WTC11 (cell line): Measurements from ENCODE around the gene NELL1. TPM values are rescaled to one million over a fixed set of nuclear protein-coding genes. Genes with fewer than 3 reads are reported as not detected.

Source experiments
- ATAC-seq: fragments of 200-7000 bp; cut with Tn5 transposase; 2 replicates; pipeline ENCODE4 v1.10.0; 2021; ENCODE audit warnings: mild to moderate bottlenecking, moderate library complexity
- CTCF ChIA-PET: fragments of 300-600 bp; sonication (Branson Sonifier 250); formaldehyde crosslinking; loops from one replicate; lab custom pipeline; 2021; ENCODE audit warnings: antibody characterized with exemption; lab: Charles Lee
- POLR2A ChIA-PET: fragments of 350-600 bp; sonication (Branson Sonifier 250); formaldehyde crosslinking; loops from one replicate; lab custom pipeline; 2021; ENCODE audit warnings: antibody characterized with exemption; lab: Charles Lee
- DNase-seq: peaks from one replicate; pipeline ENCODE4 v3.0.0; 2021; ENCODE audit warnings: low spot score
- H3K27ac Mint-ChIP-seq: 2 replicates; pipeline ENCODE4 v1.8.0; 2021; ENCODE audit warnings: mixed read lengths
- H3K27me3 Mint-ChIP-seq: 2 replicates; pipeline ENCODE4 v1.8.0; 2021; ENCODE audit warnings: low read depth, mild to moderate bottlenecking, moderate library complexity, mixed read lengths
- H3K36me3 Mint-ChIP-seq: 2 replicates; pipeline ENCODE4 v1.8.0; 2021; ENCODE audit warnings: mixed read lengths
- H3K4me1 Mint-ChIP-seq: 2 replicates; pipeline ENCODE4 v1.8.0; 2022; ENCODE audit warnings: mixed read lengths
- H3K4me3 Mint-ChIP-seq: 2 replicates; pipeline ENCODE4 v1.8.0; 2021; ENCODE audit warnings: mild to moderate bottlenecking, moderate library complexity, mixed read lengths
- H3K9me3 Mint-ChIP-seq: 2 replicates; pipeline ENCODE4 v1.8.0; 2021; ENCODE audit warnings: mixed read lengths
- CREB1 ChIP-seq: sonication (generic); formaldehyde crosslinking; IDR thresholded peaks from 2 replicates; pipeline ENCODE4 v1.8.0; 2023; ENCODE audit warnings: mild to moderate bottlenecking, missing genetic modification reagents
- EMX1 ChIP-seq: fragments of 250-450 bp; sonication (Bioruptor Pico); IDR thresholded peaks from 2 replicates; pipeline ENCODE4 v1.8.0; 2021; ENCODE audit warnings: mild to moderate bottlenecking
- ESRRA ChIP-seq: sonication (generic); formaldehyde crosslinking; IDR thresholded peaks from 2 replicates; pipeline ENCODE4 v1.8.1; 2022; ENCODE audit warnings: mild to moderate bottlenecking, missing genetic modification reagents, borderline replicate concordance
- ETV6 ChIP-seq: sonication (generic); formaldehyde crosslinking; IDR thresholded peaks from 2 replicates; pipeline ENCODE4 v1.8.1; 2022; ENCODE audit warnings: mild to moderate bottlenecking, missing genetic modification reagents
- FOXK1 ChIP-seq: sonication (generic); formaldehyde crosslinking; IDR thresholded peaks from 2 replicates; pipeline ENCODE4 v1.8.0; 2022; ENCODE audit warnings: mild to moderate bottlenecking, moderate library complexity, missing genetic modification reagents
- HMGA2 ChIP-seq: fragments of 250-450 bp; sonication (Bioruptor Pico); IDR thresholded peaks from 2 replicates; pipeline ENCODE4 v1.4.0; 2021; ENCODE audit warnings: mild to moderate bottlenecking, moderate library complexity
- IRF1 ChIP-seq: sonication (generic); formaldehyde crosslinking; IDR thresholded peaks from 2 replicates; pipeline ENCODE4 v1.8.0; 2023; ENCODE audit warnings: missing genetic modification reagents
- KAT7 ChIP-seq: sonication (generic); formaldehyde crosslinking; IDR thresholded peaks from 2 replicates; pipeline ENCODE4 v1.8.1; 2023; ENCODE audit warnings: missing genetic modification reagents, mild to moderate bottlenecking, borderline replicate concordance
- MXD4 ChIP-seq: fragments of 250-450 bp; sonication (Bioruptor Pico); IDR thresholded peaks from 2 replicates; pipeline ENCODE4 v1.8.0; 2021; ENCODE audit warnings: mild to moderate bottlenecking, moderate library complexity, borderline replicate concordance
- NFATC4 ChIP-seq: fragments of 250-450 bp; sonication (Bioruptor Pico); IDR thresholded peaks from 2 replicates; pipeline ENCODE4 v1.9.0; 2021; ENCODE audit warnings: mild to moderate bottlenecking
- NFE2L1 ChIP-seq: sonication (generic); formaldehyde crosslinking; IDR thresholded peaks from 2 replicates; pipeline ENCODE4 v1.8.1; 2023; ENCODE audit warnings: missing genetic modification reagents
- OVOL2 ChIP-seq: fragments of 250-450 bp; sonication (Bioruptor Pico); IDR thresholded peaks from 2 replicates; pipeline ENCODE4 v1.9.0; 2021; ENCODE audit warnings: mild to moderate bottlenecking, borderline replicate concordance
- PRRX2 ChIP-seq: fragments of 250-450 bp; sonication (Bioruptor Pico); IDR thresholded peaks from 2 replicates; pipeline ENCODE4 v1.8.0; 2021; ENCODE audit warnings: mild to moderate bottlenecking
- SOX15 ChIP-seq: fragments of 250-450 bp; sonication (Bioruptor Pico); IDR thresholded peaks from 2 replicates; pipeline ENCODE4 v1.9.0; 2021; ENCODE audit warnings: mild to moderate bottlenecking
- STAT6 ChIP-seq: sonication (generic); formaldehyde crosslinking; conservative IDR thresholded peaks from 2 replicates; pipeline ENCODE4 v1.8.1; 2023; ENCODE audit warnings: mild to moderate bottlenecking, low read depth, missing genetic modification reagents, moderate library complexity
- TEAD4 ChIP-seq: sonication (generic); formaldehyde crosslinking; IDR thresholded peaks from 2 replicates; pipeline ENCODE4 v1.8.0; 2022; ENCODE audit warnings: mild to moderate bottlenecking, missing genetic modification reagents
- TP53 ChIP-seq: sonication (generic); formaldehyde crosslinking; IDR thresholded peaks from 2 replicates; pipeline ENCODE4 v1.8.1; 2023; ENCODE audit warnings: mild to moderate bottlenecking, missing genetic modification reagents
- ZNF219 ChIP-seq: sonication (generic); formaldehyde crosslinking; IDR thresholded peaks from 2 replicates; pipeline ENCODE4 v1.8.0; 2023; ENCODE audit warnings: missing genetic modification reagents, mild to moderate bottlenecking, borderline replicate concordance
- ZNF232 ChIP-seq: sonication (generic); formaldehyde crosslinking; IDR thresholded peaks from 2 replicates; pipeline ENCODE4 v1.8.0; 2022; ENCODE audit warnings: mild to moderate bottlenecking, missing genetic modification reagents
- ZNF317 ChIP-seq: sonication (generic); formaldehyde crosslinking; IDR thresholded peaks from 2 replicates; pipeline ENCODE4 v1.8.1; 2023; ENCODE audit warnings: low read depth, mild to moderate bottlenecking, moderate library complexity, missing genetic modification reagents, borderline replicate concordance
- total RNA-seq: library from RNA; stranded (reverse); gene quantifications from 3 replicates; pipeline ENCODE4 v1.2.3, GENCODE V29; 2021
- TF ChIP-seq, protein P1 (sequence below): fragments of 200-600 bp; IDR thresholded peaks from 2 replicates; pipeline ENCODE4 v1.8.0; 2022; ENCODE audit warnings: antibody characterized with exemption
- TF ChIP-seq, protein P2 (sequence below): fragments of 250-450 bp; sonication (Bioruptor Pico); IDR thresholded peaks from 2 replicates; pipeline ENCODE4 v1.9.0; 2021; ENCODE audit warnings: mild to moderate bottlenecking
- TF ChIP-seq, protein P3 (sequence below): fragments of 250-450 bp; sonication (Bioruptor Pico); IDR thresholded peaks from 2 replicates; pipeline ENCODE4 v1.9.0; 2021; ENCODE audit warnings: mild to moderate bottlenecking, borderline replicate concordance
- TF ChIP-seq, protein P4 (sequence below): fragments of 250-450 bp; sonication (Bioruptor Pico); IDR thresholded peaks from 2 replicates; pipeline ENCODE4 v1.9.0; 2021; ENCODE audit warnings: moderate library complexity, mild to moderate bottlenecking, inconsistent platforms, borderline replicate concordance
- TF ChIP-seq, protein P5 (sequence below): sonication (generic); formaldehyde crosslinking; IDR thresholded peaks from 2 replicates; pipeline ENCODE4 v1.8.1; 2022; ENCODE audit warnings: mild to moderate bottlenecking, missing genetic modification reagents, moderate library complexity, borderline replicate concordance

The NELL1 gene
- total RNA-seq, 1 experiment from 2014 or later = 1.8 TPM

DNA sequence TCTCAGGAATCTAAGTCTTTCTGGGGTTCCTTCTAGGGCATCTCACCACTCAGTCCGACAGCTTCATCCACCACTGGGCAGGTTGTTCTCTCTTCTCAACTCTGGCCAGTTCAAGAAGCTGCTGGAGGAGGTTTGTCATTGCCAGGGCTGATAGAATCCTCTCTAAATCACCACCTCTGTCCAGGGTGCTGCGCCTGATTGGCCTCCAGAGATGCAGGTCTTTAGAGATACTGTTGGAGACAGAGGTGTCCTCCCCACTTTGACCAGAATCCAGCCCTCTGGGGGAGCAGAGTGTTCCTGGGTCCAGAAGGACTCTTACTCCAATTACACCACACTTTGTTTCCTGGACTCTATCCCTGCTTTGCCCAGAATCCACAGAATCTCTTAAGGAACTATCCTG is 90.2 kb downstream of the NELL1 start (continued):
- TF ChIP-seq, protein P1, sequence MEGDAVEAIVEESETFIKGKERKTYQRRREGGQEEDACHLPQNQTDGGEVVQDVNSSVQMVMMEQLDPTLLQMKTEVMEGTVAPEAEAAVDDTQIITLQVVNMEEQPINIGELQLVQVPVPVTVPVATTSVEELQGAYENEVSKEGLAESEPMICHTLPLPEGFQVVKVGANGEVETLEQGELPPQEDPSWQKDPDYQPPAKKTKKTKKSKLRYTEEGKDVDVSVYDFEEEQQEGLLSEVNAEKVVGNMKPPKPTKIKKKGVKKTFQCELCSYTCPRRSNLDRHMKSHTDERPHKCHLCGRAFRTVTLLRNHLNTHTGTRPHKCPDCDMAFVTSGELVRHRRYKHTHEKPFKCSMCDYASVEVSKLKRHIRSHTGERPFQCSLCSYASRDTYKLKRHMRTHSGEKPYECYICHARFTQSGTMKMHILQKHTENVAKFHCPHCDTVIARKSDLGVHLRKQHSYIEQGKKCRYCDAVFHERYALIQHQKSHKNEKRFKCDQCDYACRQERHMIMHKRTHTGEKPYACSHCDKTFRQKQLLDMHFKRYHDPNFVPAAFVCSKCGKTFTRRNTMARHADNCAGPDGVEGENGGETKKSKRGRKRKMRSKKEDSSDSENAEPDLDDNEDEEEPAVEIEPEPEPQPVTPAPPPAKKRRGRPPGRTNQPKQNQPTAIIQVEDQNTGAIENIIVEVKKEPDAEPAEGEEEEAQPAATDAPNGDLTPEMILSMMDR = no peak
- TF ChIP-seq, protein P2, sequence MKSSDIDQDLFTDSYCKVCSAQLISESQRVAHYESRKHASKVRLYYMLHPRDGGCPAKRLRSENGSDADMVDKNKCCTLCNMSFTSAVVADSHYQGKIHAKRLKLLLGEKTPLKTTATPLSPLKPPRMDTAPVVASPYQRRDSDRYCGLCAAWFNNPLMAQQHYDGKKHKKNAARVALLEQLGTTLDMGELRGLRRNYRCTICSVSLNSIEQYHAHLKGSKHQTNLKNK (CRISPR knock-in tag) = no peak
- TF ChIP-seq ZNF317 (CRISPR knock-in tag) (no peak), TEAD4 (no peak), HMGA2 (CRISPR knock-in tag) (no peak), ZNF232 (no peak), NFATC4 (CRISPR knock-in tag) (no peak), STAT6 (CRISPR knock-in tag) (no peak)
- TF ChIP-seq, protein P3, sequence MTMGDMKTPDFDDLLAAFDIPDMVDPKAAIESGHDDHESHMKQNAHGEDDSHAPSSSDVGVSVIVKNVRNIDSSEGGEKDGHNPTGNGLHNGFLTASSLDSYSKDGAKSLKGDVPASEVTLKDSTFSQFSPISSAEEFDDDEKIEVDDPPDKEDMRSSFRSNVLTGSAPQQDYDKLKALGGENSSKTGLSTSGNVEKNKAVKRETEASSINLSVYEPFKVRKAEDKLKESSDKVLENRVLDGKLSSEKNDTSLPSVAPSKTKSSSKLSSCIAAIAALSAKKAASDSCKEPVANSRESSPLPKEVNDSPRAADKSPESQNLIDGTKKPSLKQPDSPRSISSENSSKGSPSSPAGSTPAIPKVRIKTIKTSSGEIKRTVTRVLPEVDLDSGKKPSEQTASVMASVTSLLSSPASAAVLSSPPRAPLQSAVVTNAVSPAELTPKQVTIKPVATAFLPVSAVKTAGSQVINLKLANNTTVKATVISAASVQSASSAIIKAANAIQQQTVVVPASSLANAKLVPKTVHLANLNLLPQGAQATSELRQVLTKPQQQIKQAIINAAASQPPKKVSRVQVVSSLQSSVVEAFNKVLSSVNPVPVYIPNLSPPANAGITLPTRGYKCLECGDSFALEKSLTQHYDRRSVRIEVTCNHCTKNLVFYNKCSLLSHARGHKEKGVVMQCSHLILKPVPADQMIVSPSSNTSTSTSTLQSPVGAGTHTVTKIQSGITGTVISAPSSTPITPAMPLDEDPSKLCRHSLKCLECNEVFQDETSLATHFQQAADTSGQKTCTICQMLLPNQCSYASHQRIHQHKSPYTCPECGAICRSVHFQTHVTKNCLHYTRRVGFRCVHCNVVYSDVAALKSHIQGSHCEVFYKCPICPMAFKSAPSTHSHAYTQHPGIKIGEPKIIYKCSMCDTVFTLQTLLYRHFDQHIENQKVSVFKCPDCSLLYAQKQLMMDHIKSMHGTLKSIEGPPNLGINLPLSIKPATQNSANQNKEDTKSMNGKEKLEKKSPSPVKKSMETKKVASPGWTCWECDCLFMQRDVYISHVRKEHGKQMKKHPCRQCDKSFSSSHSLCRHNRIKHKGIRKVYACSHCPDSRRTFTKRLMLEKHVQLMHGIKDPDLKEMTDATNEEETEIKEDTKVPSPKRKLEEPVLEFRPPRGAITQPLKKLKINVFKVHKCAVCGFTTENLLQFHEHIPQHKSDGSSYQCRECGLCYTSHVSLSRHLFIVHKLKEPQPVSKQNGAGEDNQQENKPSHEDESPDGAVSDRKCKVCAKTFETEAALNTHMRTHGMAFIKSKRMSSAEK (CRISPR knock-in tag) = no peak
- TF ChIP-seq, protein P4, sequence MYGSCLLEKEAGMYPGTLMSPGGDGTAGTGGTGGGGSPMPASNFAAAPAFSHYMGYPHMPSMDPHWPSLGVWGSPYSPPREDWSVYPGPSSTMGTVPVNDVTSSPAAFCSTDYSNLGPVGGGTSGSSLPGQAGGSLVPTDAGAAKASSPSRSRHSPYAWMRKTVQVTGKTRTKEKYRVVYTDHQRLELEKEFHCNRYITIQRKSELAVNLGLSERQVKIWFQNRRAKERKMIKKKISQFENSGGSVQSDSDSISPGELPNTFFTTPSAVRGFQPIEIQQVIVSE (CRISPR knock-in tag) = no peak
- TF ChIP-seq, all 79 proteins: peak for 0

- DNase-seq (no peak), ATAC-seq (no peak)
- H3K4me3 Mint-ChIP-seq = no peak overlapping the region
- no peaks in the 10 kb centered on the region for H3K27me3 Mint-ChIP-seq
- ChIA-PET CTCF (no interaction called here), POLR2A (interaction anchor here (1.4 kb wide), 1 partner anchor 8 kb away, joined by 3 read pairs; no protein-coding TSS in a partner anchor)
- no peak overlapping the region for H3K27ac Mint-ChIP-seq
- H3K4me1 Mint-ChIP-seq = 0 out of 2 replicates have a peak, but pooled peaks cover 3% of the 10 kb centered on the region
- no peaks in the 10 kb centered on the region; the same call in 1 of the 2 replicates for H3K9me3 Mint-ChIP-seq
- no peaks in the 10 kb centered on the region for H3K36me3 Mint-ChIP-seq
- TF ChIP-seq KAT7 (CRISPR knock-in tag) (no peak), ETV6 (CRISPR knock-in tag) (no peak), EMX1 (CRISPR knock-in tag) (no peak), FOXK1 (CRISPR knock-in tag) (no peak), ZNF219 (no peak), NFE2L1 (no peak), MXD4 (no peak), TP53 (CRISPR knock-in tag) (no peak), CREB1 (CRISPR knock-in tag) (no peak), SOX15 (CRISPR knock-in tag) (no peak), ESRRA (CRISPR knock-in tag) (no peak), OVOL2 (CRISPR knock-in tag) (no peak), IRF1 (CRISPR knock-in tag) (no peak), PRRX2 (CRISPR knock-in tag) (no peak)
- TF ChIP-seq, protein P5, sequence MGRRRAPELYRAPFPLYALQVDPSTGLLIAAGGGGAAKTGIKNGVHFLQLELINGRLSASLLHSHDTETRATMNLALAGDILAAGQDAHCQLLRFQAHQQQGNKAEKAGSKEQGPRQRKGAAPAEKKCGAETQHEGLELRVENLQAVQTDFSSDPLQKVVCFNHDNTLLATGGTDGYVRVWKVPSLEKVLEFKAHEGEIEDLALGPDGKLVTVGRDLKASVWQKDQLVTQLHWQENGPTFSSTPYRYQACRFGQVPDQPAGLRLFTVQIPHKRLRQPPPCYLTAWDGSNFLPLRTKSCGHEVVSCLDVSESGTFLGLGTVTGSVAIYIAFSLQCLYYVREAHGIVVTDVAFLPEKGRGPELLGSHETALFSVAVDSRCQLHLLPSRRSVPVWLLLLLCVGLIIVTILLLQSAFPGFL = no peak
Observed at GRCh38 chr11:20760811-20761210, 91.4 kb downstream of the NELL1 start.
